ENCODE data around the gene P2RX1.
"Not testable (repeated sequence)": the region's sequence is repeated elsewhere in the genome, so short reads cannot be mapped to it uniquely, and the experiment has no call there.

The P2RX1 gene

DNA sequence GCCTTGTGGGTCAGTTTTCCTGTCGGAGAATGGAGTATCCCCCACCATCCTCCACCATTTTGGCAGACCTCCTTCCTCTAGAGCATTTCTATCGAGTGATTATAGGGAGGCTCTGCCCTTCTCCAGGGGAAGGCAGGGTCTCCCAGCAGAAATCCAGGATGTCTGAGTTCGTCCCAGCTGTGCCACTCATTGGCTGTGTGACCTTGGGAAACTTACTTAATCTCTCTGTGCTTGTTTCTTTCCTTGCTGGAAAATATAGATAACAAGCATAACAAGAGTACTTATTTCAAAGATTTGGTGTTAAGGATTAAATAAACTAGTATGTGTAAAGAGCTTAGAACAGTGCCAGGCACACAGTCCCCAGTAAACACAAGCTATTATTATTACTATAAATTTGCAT is 33.2 kb upstream of the P2RX1 start:
- DNase-seq (ENCODE audit: low read depth) = no peak
- TF ChIP-seq MYC (IDR thresholded peaks at IDR 0.05; ENCODE audit: low read depth, low read length) (no peak), POLR2A (IDR thresholded peaks at IDR 0.05; ENCODE audit: extremely low read depth, insufficient read length) (no peak), MAX (IDR thresholded peaks at IDR 0.05; ENCODE audit: low read depth, low read length) (no peak)
- TF ChIP-seq, protein P1, sequence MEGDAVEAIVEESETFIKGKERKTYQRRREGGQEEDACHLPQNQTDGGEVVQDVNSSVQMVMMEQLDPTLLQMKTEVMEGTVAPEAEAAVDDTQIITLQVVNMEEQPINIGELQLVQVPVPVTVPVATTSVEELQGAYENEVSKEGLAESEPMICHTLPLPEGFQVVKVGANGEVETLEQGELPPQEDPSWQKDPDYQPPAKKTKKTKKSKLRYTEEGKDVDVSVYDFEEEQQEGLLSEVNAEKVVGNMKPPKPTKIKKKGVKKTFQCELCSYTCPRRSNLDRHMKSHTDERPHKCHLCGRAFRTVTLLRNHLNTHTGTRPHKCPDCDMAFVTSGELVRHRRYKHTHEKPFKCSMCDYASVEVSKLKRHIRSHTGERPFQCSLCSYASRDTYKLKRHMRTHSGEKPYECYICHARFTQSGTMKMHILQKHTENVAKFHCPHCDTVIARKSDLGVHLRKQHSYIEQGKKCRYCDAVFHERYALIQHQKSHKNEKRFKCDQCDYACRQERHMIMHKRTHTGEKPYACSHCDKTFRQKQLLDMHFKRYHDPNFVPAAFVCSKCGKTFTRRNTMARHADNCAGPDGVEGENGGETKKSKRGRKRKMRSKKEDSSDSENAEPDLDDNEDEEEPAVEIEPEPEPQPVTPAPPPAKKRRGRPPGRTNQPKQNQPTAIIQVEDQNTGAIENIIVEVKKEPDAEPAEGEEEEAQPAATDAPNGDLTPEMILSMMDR (IDR thresholded peaks at IDR 0.05; ENCODE audit: low read depth, low read length) = no peak
- H3K4me3 ChIP-seq (ENCODE audit: low read depth, low read length) = no peak overlapping the region

GRCh38 chr17:3948551-3948950 is 32.3 kb upstream of the P2RX1 start:
- H3K4me3 ChIP-seq (ENCODE audit: low read depth, low read length); DNase-seq (ENCODE audit: low read depth): not testable (repeated sequence)

DNA sequence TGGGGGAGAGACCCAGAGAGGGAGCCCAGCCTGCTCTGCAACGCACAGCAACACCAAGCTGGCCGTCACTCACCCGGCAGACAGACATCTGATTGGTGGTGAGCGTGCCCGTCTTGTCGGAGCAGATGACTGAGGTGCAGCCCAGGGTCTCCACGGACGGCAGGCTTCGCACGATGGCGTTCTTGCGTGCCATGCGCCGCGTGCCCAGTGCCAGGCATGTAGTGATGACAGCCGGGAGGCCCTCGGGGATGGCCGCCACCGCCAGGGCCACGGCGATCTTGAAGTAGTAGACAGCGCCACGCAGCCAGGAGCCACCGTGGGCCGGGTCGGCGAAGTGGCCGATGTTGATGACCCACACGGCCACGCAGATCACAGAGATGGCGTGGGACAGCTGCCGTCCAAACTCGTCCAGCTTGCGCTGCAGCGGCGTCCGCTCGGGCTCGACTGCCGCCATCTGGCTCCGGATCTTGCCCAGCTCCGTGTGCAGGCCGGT is 31.1 kb upstream of the P2RX1 start:
- no peak overlapping the region for H3K4me3 ChIP-seq (ENCODE audit: low read depth, low read length)
- TF ChIP-seq POLR2A (IDR thresholded peaks at IDR 0.05; ENCODE audit: extremely low read depth, insufficient read length) (no peak), MAX (IDR thresholded peaks at IDR 0.05; ENCODE audit: low read depth, low read length) (no peak), MYC (IDR thresholded peaks at IDR 0.05; ENCODE audit: low read depth, low read length) (no peak)
- TF ChIP-seq, protein P1 (IDR thresholded peaks at IDR 0.05; ENCODE audit: low read depth, low read length) = no peak
- no peak for DNase-seq (ENCODE audit: low read depth)

DNA sequence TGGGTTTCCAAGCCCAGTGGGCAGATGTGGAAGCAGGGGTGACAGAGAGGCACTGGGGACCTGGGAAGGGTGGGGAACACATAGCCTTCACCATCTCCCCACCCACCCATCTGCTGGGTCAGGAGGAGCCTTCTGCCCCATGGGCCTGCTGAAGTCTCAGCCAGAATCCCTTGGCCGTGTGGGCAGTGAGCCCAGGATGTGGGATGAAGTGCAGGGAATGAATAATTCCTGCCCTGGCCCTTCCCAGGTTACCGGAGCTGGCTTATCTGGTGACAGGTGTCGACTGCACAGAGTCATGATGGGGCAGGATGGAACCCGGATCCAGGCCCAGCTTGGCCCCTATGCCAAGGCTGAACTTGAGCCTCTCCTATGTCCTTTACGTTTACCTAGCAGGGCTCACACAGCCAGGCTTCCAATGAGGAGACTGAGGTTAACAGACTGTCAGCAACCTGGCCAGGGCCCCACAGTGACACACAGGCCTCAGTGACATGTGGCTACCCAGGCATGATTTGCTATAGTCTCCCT is 30.5 kb upstream of the P2RX1 start:
- TF ChIP-seq MYC (IDR thresholded peaks at IDR 0.05; ENCODE audit: low read depth, low read length) (no peak), MAX (IDR thresholded peaks at IDR 0.05; ENCODE audit: low read depth, low read length) (no peak), POLR2A (IDR thresholded peaks at IDR 0.05; ENCODE audit: extremely low read depth, insufficient read length) (no peak)
- TF ChIP-seq, protein P1 (IDR thresholded peaks at IDR 0.05; ENCODE audit: low read depth, low read length) = no peak
- DNase-seq (ENCODE audit: low read depth) = no peak
- no peak overlapping the region for H3K4me3 ChIP-seq (ENCODE audit: low read depth, low read length)

GRCh38 chr17:3944485-3945388 is 28.5 kb upstream of the P2RX1 start:
- no peak for DNase-seq (ENCODE audit: low read depth)
- no peak overlapping the region for H3K4me3 ChIP-seq (ENCODE audit: low read depth, low read length)
- TF ChIP-seq MYC (IDR thresholded peaks at IDR 0.05; ENCODE audit: low read depth, low read length) (no peak), MAX (IDR thresholded peaks at IDR 0.05; ENCODE audit: low read depth, low read length) (no peak), POLR2A (IDR thresholded peaks at IDR 0.05; ENCODE audit: extremely low read depth, insufficient read length) (no peak)
- TF ChIP-seq, protein P1 (IDR thresholded peaks at IDR 0.05; ENCODE audit: low read depth, low read length) = no peak

- no peak for DNase-seq (ENCODE audit: low read depth)
- H3K4me3 ChIP-seq (ENCODE audit: low read depth, low read length) = no peak overlapping the region
- TF ChIP-seq MAX (IDR thresholded peaks at IDR 0.05; ENCODE audit: low read depth, low read length) (no peak), MYC (IDR thresholded peaks at IDR 0.05; ENCODE audit: low read depth, low read length) (no peak), POLR2A (IDR thresholded peaks at IDR 0.05; ENCODE audit: extremely low read depth, insufficient read length) (no peak)
- TF ChIP-seq, protein P1 (IDR thresholded peaks at IDR 0.05; ENCODE audit: low read depth, low read length) = no peak
These were observed 27.1 kb upstream of the P2RX1 start for GRCh38 chr17:3943240-3943891.
